Breast epithelium (tissue), 3 donors: ENCODE measurements around the gene ASB7.

ENCODE experiments used
- POLR2A ChIP-seq: fragments of 450-650 bp; IDR thresholded peaks from one replicate; pipeline ENCODE4 v1.6.1; 2016; ENCODE audit warnings: antibody characterized with exemption, mild to moderate bottlenecking, moderate library complexity
- POLR2AphosphoS5 ChIP-seq, 3 donors: sonication (generic); formaldehyde crosslinking; IDR thresholded peaks; one replicate each; pipeline ENCODE4 v1.6.1; 2017; ENCODE audit warnings: antibody characterized with exemption in 3 of 3
- TF ChIP-seq, protein P1 (sequence below), 3 donors: fragments of 450-650 bp; IDR thresholded peaks; one replicate each; pipeline ENCODE4 v1.5.1; 2016 to 2017; ENCODE audit warnings: antibody characterized with exemption in 3 of 3, mild to moderate bottlenecking in 3 of 3, moderate library complexity in 3 of 3

DNA sequence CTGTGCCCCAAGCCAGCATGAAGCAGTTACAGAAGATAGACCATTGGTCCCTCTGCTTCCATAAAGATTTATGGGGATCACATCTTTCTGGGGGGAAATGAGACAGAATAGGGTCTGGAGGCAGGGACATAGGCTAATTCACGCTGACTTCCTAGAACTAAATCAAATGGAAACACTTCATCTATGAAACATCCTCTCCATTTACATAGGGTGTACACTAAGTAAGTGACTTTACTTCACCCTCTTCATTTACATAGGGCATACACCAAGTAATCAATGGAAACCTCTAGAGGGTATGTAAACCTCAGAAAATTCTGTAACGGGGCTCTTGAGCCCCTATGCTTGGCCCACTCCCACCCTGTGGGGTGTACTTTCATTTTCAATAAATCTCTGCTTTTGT lies 10.6 kb upstream of the ASB7 start:
- TF ChIP-seq, protein P1, sequence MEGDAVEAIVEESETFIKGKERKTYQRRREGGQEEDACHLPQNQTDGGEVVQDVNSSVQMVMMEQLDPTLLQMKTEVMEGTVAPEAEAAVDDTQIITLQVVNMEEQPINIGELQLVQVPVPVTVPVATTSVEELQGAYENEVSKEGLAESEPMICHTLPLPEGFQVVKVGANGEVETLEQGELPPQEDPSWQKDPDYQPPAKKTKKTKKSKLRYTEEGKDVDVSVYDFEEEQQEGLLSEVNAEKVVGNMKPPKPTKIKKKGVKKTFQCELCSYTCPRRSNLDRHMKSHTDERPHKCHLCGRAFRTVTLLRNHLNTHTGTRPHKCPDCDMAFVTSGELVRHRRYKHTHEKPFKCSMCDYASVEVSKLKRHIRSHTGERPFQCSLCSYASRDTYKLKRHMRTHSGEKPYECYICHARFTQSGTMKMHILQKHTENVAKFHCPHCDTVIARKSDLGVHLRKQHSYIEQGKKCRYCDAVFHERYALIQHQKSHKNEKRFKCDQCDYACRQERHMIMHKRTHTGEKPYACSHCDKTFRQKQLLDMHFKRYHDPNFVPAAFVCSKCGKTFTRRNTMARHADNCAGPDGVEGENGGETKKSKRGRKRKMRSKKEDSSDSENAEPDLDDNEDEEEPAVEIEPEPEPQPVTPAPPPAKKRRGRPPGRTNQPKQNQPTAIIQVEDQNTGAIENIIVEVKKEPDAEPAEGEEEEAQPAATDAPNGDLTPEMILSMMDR (IDR thresholded peaks at IDR 0.05), result no peak
- TF ChIP-seq POLR2A, result no peak
- TF ChIP-seq POLR2AphosphoS5 (IDR thresholded peaks at IDR 0.05), result no peak
